Neural cell (in vitro differentiated cells): ENCODE data around the gene IMMP2L. TPM values are rescaled to one million over a fixed set of nuclear protein-coding genes. Genes with fewer than 3 reads are reported as not detected.

Source experiments
- H2AFZ ChIP-seq: fragments of 200-600, 300-800 bp; sonication (generic), shearing (Covaris generic); 2 replicates; pipeline ENCODE4 v1.6.0; 2014; ENCODE audit warnings: low read depth, mild to moderate bottlenecking, antibody characterized with exemption, low read length, moderate library complexity
- H3F3A ChIP-seq: fragments of 200-600 bp; shearing (Covaris generic); 2 replicates; pipeline ENCODE4 v1.6.1; 2016; ENCODE audit warnings: mild to moderate bottlenecking, moderate library complexity, mixed read lengths, antibody characterized with exemption, low read length; ENCODE audit not compliant: insufficient read depth, poor library complexity, severe bottlenecking
- H3K27ac ChIP-seq: fragments of 200-600, 300-800 bp; sonication (generic), shearing (Covaris generic); 2 replicates; pipeline ENCODE4 v1.5.1; 2014; ENCODE audit warnings: mild to moderate bottlenecking, low read length, moderate library complexity
- H3K27me3 ChIP-seq: fragments of 300-800, 200-600 bp; sonication (generic), shearing (Covaris generic); 2 replicates; pipeline ENCODE4 v1.6.0; 2014; ENCODE audit warnings: mild to moderate bottlenecking, low read depth, low read length, moderate library complexity; ENCODE audit not compliant: insufficient read depth
- H3K36me3 ChIP-seq: fragments of 300-800, 200-600 bp; sonication (generic), shearing (Covaris generic); 2 replicates; pipeline ENCODE4 v1.5.1; 2014; ENCODE audit warnings: mild to moderate bottlenecking, antibody characterized with exemption, low read length, moderate library complexity; ENCODE audit not compliant: insufficient read depth
- H3K4me2 ChIP-seq: fragments of 300-800, 200-600 bp; sonication (generic), shearing (Covaris generic); 2 replicates; pipeline ENCODE4 v1.6.0; 2014; ENCODE audit warnings: mild to moderate bottlenecking, low read length
- H3K4me3 ChIP-seq: fragments of 300-800, 200-600 bp; sonication (generic), shearing (Covaris generic); 2 replicates; pipeline ENCODE4 v1.5.1; 2014; ENCODE audit warnings: mild to moderate bottlenecking, low read length, moderate library complexity
- H3K79me2 ChIP-seq: fragments of 200-600 bp; shearing (Covaris generic); replicated peaks from 2 replicates; pipeline ENCODE4 v1.6.0; 2014; ENCODE audit warnings: mild to moderate bottlenecking, low read length, moderate library complexity; ENCODE audit not compliant: insufficient read depth
- H3K9ac ChIP-seq: fragments of 300-800, 200-600 bp; sonication (generic), shearing (Covaris generic); 2 replicates; pipeline ENCODE4 v1.6.1; 2016; ENCODE audit warnings: mild to moderate bottlenecking, low read length, mixed read lengths
- H3K9me2 ChIP-seq: fragments of 200-600 bp; shearing (Covaris generic); 2 replicates; pipeline ENCODE4 v1.6.1; 2016; ENCODE audit warnings: mild to moderate bottlenecking, low read length, mixed read lengths; ENCODE audit not compliant: insufficient read depth
- H3K9me3 ChIP-seq: fragments of 200-600, 300-800 bp; sonication (generic), shearing (Covaris generic); 2 replicates; pipeline ENCODE4 v1.6.1; 2016; ENCODE audit warnings: mild to moderate bottlenecking, mixed run types, low read length, moderate library complexity, mixed read lengths
- H4K20me1 ChIP-seq: fragments of 200-600 bp; shearing (Covaris generic); 2 replicates; pipeline ENCODE4 v1.6.1; 2016; ENCODE audit warnings: mild to moderate bottlenecking, mixed run types; ENCODE audit not compliant: insufficient read depth
- CTCF ChIP-seq: fragments of 450-650 bp; IDR thresholded peaks from 2 replicates; pipeline ENCODE4 v1.5.1; 2014; ENCODE audit warnings: antibody characterized with exemption, mild to moderate bottlenecking, moderate library complexity; ENCODE audit not compliant: poor library complexity, severe bottlenecking
- EP300 ChIP-seq: fragments of 450-650 bp; conservative IDR thresholded peaks from 2 replicates; pipeline ENCODE4 v1.6.1; 2014; ENCODE audit warnings: antibody characterized with exemption, mild to moderate bottlenecking, moderate library complexity; ENCODE audit not compliant: poor library complexity, severe bottlenecking
- EZH2 ChIP-seq: fragments of 200-600, 300-800 bp; shearing (Covaris generic), sonication (generic); IDR thresholded peaks from 2 replicates; pipeline ENCODE4 v1.6.1; 2014; ENCODE audit warnings: antibody characterized with exemption, low read length, borderline replicate concordance, mild to moderate bottlenecking; ENCODE audit not compliant: insufficient read depth, poor library complexity, severe bottlenecking
- MXI1 ChIP-seq: fragments of 450-650 bp; conservative IDR thresholded peaks from 2 replicates; pipeline ENCODE4 v1.6.1; 2014; ENCODE audit warnings: antibody characterized with exemption, mild to moderate bottlenecking; ENCODE audit not compliant: poor library complexity, severe bottlenecking
- POLR2AphosphoS5 ChIP-seq: IDR thresholded peaks from 2 replicates; pipeline ENCODE4 v1.6.1; 2012
- RAD21 ChIP-seq: fragments of 450-650 bp; conservative IDR thresholded peaks from 2 replicates; pipeline ENCODE4 v1.6.1; 2014; ENCODE audit warnings: antibody characterized with exemption, mild to moderate bottlenecking, moderate library complexity
- REST ChIP-seq: IDR thresholded peaks from 2 replicates; pipeline ENCODE4 v1.6.1; 2012; ENCODE audit warnings: borderline replicate concordance
- SMC3 ChIP-seq: fragments of 450-650 bp; conservative IDR thresholded peaks from 2 replicates; pipeline ENCODE4 v1.6.1; 2014; ENCODE audit warnings: antibody characterized with exemption, mild to moderate bottlenecking, moderate library complexity; ENCODE audit not compliant: poor library complexity
- TAF1 ChIP-seq: IDR thresholded peaks from 2 replicates; pipeline ENCODE4 v1.6.1; 2012; ENCODE audit warnings: low read depth
- polyA plus RNA-seq: library from polyadenylated mRNA; depleted of rRNA; stranded (reverse); fragments of >200 nt; gene quantifications from 2 replicates; pipeline ENCODE4 v1.2.3, GENCODE V29; 2014

Gene IMMP2L
- polyA plus RNA-seq, 1 donor from 2014 or later = 9.7 TPM

GRCh38 chr7:111059833-111060232, 502.5 kb downstream of the IMMP2L start:
- no peak overlapping the region for H3K27ac ChIP-seq
- H3K9ac ChIP-seq = no peak overlapping the region
- H3K79me2 ChIP-seq = no peaks in the 10 kb centered on the region
- no peak overlapping the region for H2AFZ ChIP-seq
- H3K27me3 ChIP-seq = no peaks in the 10 kb centered on the region
- no peaks in the 10 kb centered on the region for H3K9me3 ChIP-seq
- H3F3A ChIP-seq = no peaks in the 10 kb centered on the region
- no peaks in the 10 kb centered on the region for H3K9me2 ChIP-seq
- H3K36me3 ChIP-seq = no peaks in the 10 kb centered on the region
- H3K4me3 ChIP-seq = no peak overlapping the region
- TF ChIP-seq REST (no peak), EP300 (no peak), POLR2AphosphoS5 (no peak), MXI1 (no peak), CTCF (no peak), SMC3 (no peak), RAD21 (no peak), EZH2 (no peak), TAF1 (no peak)
- no peaks in the 10 kb centered on the region for H4K20me1 ChIP-seq
- no peak overlapping the region for H3K4me2 ChIP-seq

- no peaks in the 10 kb centered on the region for H3K9me2 ChIP-seq
- no peaks in the 10 kb centered on the region for H3K36me3 ChIP-seq
- H3K27ac ChIP-seq = no peak overlapping the region
- TF ChIP-seq EP300 (no peak), SMC3 (no peak), POLR2AphosphoS5 (no peak), TAF1 (no peak), CTCF (no peak), REST (no peak), RAD21 (no peak), MXI1 (no peak), EZH2 (no peak)
- no peaks in the 10 kb centered on the region for H3F3A ChIP-seq
- no peak overlapping the region for H2AFZ ChIP-seq
- no peaks in the 10 kb centered on the region for H4K20me1 ChIP-seq
- H3K4me2 ChIP-seq = no peak overlapping the region
- H3K27me3 ChIP-seq = no peaks in the 10 kb centered on the region
- no peak overlapping the region for H3K9ac ChIP-seq
- H3K9me3 ChIP-seq = no peaks in the 10 kb centered on the region
- no peak overlapping the region for H3K4me3 ChIP-seq
- H3K79me2 ChIP-seq = no peaks in the 10 kb centered on the region
These were observed 505.2 kb downstream of the IMMP2L start for GRCh38 chr7:111057066-111057465.
